Spleen (tissue), 7 donors: ENCODE measurements around the gene MID1.

Experiments used
- POLR2A ChIP-seq, 3 donors: fragments of 450-650 bp; IDR thresholded peaks; one replicate each; pipeline ENCODE4 v1.5.1; 2017; ENCODE audit warnings: antibody characterized with exemption in 3 of 3, mild to moderate bottlenecking in 1 of 3
- TF ChIP-seq, protein P1 (sequence below), 11 experiments: fragments of 200-600 bp in 7 of 11; fragments of 450-650 bp in 4 of 11; sonication (generic) in 4 of 11; IDR thresholded peaks in 8 of 11; conservative IDR thresholded peaks in 3 of 11; 1 replicate in 7 of 11; 2 replicates in 4 of 11; pipeline versions ENCODE4 v1.4.0 to v1.8.0; 2016 to 2021; ENCODE audit warnings: antibody characterized with exemption in 11 of 11, inconsistent platforms in 4 of 11, mild to moderate bottlenecking in 1 of 11
- donor health status: DM: no; HTN: no; CAD: no; lungs with moderate emphysema.
- donor health status: DM: no; HTN: no; CAD: no.
- donor health status: DM: no; HTN: no; CAD: no.

DNA sequence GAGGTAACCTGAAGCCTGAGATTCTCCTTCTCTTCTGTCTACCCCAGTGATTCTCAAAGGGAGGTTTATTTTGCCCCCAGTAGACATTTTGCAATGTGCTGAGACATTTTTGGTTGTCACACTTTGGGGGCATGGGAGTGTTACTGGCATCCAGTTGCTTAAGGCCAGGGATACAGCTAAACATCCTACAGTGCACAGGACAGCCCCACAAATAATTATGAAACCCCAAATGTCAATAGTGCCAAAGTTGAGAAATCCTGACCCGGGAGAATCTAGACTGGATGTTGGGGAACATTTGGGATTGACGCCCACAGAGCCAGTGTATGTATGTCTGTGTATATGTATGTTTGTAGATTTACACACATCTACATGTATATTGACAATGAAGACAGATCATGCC is 13.2 kb downstream of the MID1 start:
- TF ChIP-seq, protein P1, sequence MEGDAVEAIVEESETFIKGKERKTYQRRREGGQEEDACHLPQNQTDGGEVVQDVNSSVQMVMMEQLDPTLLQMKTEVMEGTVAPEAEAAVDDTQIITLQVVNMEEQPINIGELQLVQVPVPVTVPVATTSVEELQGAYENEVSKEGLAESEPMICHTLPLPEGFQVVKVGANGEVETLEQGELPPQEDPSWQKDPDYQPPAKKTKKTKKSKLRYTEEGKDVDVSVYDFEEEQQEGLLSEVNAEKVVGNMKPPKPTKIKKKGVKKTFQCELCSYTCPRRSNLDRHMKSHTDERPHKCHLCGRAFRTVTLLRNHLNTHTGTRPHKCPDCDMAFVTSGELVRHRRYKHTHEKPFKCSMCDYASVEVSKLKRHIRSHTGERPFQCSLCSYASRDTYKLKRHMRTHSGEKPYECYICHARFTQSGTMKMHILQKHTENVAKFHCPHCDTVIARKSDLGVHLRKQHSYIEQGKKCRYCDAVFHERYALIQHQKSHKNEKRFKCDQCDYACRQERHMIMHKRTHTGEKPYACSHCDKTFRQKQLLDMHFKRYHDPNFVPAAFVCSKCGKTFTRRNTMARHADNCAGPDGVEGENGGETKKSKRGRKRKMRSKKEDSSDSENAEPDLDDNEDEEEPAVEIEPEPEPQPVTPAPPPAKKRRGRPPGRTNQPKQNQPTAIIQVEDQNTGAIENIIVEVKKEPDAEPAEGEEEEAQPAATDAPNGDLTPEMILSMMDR (IDR thresholded peaks at IDR 0.05 in 8 of 11, conservative IDR thresholded peaks at IDR 0.05 in 3 of 11), result no peak
- no peak for TF ChIP-seq POLR2A (IDR thresholded peaks at IDR 0.05)
